Osteocyte (in vitro differentiated cells): Measurements from ENCODE around the gene LYZ. TPM values are rescaled to one million over a fixed set of nuclear protein-coding genes. Genes with fewer than 3 reads are reported as not detected.

ENCODE experiments used
- DNase-seq: peaks from one replicate; pipeline ENCODE4 v3.0.0; 2021; ENCODE audit warnings: mixed read lengths; ENCODE audit not compliant: unreplicated experiment; ENCODE audit errors: extremely low spot score
- H3K27ac Mint-ChIP-seq: one replicate; pipeline ENCODE4 v1.8.0; 2021; ENCODE audit warnings: mild to moderate bottlenecking, mixed read lengths; ENCODE audit not compliant: unreplicated experiment
- H3K27me3 Mint-ChIP-seq: one replicate; pipeline ENCODE4 v1.8.0; 2021; ENCODE audit warnings: mixed read lengths; ENCODE audit not compliant: unreplicated experiment
- H3K36me3 Mint-ChIP-seq: one replicate; pipeline ENCODE4 v1.8.0; 2021; ENCODE audit warnings: mixed read lengths; ENCODE audit not compliant: unreplicated experiment
- H3K4me1 Mint-ChIP-seq: one replicate; pipeline ENCODE4 v1.8.0; 2021; ENCODE audit warnings: mixed read lengths; ENCODE audit not compliant: unreplicated experiment
- H3K4me3 Mint-ChIP-seq: one replicate; pipeline ENCODE4 v1.8.0; 2021; ENCODE audit warnings: mild to moderate bottlenecking, moderate library complexity, mixed read lengths; ENCODE audit not compliant: unreplicated experiment
- H3K9me3 Mint-ChIP-seq: one replicate; pipeline ENCODE4 v1.8.0; 2021; ENCODE audit warnings: mixed read lengths; ENCODE audit not compliant: unreplicated experiment
- CTCF ChIP-seq: fragments of 200-600 bp; sonication (generic); IDR thresholded peaks from 2 replicates; pipeline ENCODE4 v1.5.0; 2021; ENCODE audit warnings: antibody characterized with exemption, mild to moderate bottlenecking, moderate library complexity
- total RNA-seq: library from RNA; stranded (reverse); gene quantifications from 2 replicates; pipeline ENCODE4 v1.2.1, GENCODE V29; 2021

The LYZ gene
- total RNA-seq, 1 donor from 2014 or later: 0.21 TPM

- H3K27ac Mint-ChIP-seq: no peak overlapping the region
- TF ChIP-seq CTCF: no peak
- DNase-seq: no peak
- peaks cover 12% of the 10 kb centered on the region for H3K4me1 Mint-ChIP-seq
- no peaks in the 10 kb centered on the region for H3K27me3 Mint-ChIP-seq
- H3K36me3 Mint-ChIP-seq: peaks cover 8% of the 10 kb centered on the region
- peaks cover 13% of the 10 kb centered on the region for H3K9me3 Mint-ChIP-seq
- H3K4me3 Mint-ChIP-seq: no peak overlapping the region
Observed at GRCh38 chr12:69397978-69398377, 49.8 kb downstream of the LYZ start.

GRCh38 chr12:69401940-69402339, 53.8 kb downstream of the LYZ start:
- Mint-ChIP-seq H3K4me3 (no peak overlapping the region), H3K27ac (no peak overlapping the region), H3K4me1 (peaks cover 23% of the 10 kb centered on the region), H3K9me3 (peaks cover 10% of the 10 kb centered on the region), H3K36me3 (peaks cover 8% of the 10 kb centered on the region), H3K27me3 (no peaks in the 10 kb centered on the region)
- no peak for DNase-seq
- no peak for TF ChIP-seq CTCF

Other genes starting within 250 kb of the LYZ start
- 66.5 and 70.2 TPM in 2 replicates for gene CPSF6, start 108.8 kb upstream of the LYZ start, total RNA-seq
- gene YEATS4, start 11.4 kb downstream of the LYZ start, total RNA-seq: 15.9 and 17.6 TPM in 2 replicates
- gene FRS2, start 122.0 kb downstream of the LYZ start, total RNA-seq: 45.5 and 48.0 TPM in 2 replicates
- gene CCT2, start 237.1 kb downstream of the LYZ start, total RNA-seq: 162 TPM in 2 replicates